Measurements from ENCODE around the gene CFAP100. TPM values are rescaled to one million over a fixed set of nuclear protein-coding genes. Genes with fewer than 3 reads are reported as not detected.

CFAP100 gene
- total RNA-seq = not detected in 2 replicates

DNA sequence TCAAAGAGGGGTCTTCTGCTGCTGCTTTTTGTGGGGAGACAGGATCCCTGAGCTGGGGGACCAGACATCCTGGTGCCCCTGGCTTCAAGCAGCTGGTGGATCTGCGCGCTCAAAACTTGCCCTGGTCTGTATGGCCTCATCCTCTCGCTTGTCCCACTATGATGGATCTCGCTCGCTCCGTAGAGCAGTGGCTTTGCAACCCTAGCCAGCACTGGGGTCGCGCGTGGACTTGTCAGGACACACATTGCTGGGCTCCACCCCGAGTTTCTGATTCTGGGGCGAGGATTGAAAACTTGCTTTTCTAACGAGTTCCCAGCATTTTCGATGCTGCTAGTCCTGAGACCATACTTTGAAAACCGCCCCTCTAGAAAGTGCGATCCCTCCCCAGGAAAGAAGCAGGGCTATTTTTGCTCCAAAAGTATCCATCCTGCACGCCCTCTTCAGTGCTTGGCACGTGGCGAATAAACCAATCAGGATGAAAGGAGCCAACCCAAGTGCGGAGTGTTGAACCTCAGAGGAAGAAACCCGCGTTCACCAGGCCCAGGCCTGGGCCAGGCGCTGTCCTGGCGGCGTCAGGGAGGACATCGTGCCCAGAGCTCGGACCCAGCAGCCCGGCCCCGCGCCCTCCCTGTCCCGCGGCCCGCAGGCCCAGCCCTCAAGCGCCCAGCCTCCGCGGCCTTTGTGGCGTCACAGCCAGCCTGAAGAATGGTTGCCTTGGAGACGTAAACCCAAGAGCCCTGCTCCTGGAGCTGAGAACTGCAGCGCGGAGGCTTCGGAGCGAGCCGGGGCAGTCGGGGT is at the start of gene CFAP100:
CFAP100 (plus strand) TSS at position 731 of the 798 bp plus-strand sequence. CDS start 1,092 bp downstream, outside the sequence.

DNA sequence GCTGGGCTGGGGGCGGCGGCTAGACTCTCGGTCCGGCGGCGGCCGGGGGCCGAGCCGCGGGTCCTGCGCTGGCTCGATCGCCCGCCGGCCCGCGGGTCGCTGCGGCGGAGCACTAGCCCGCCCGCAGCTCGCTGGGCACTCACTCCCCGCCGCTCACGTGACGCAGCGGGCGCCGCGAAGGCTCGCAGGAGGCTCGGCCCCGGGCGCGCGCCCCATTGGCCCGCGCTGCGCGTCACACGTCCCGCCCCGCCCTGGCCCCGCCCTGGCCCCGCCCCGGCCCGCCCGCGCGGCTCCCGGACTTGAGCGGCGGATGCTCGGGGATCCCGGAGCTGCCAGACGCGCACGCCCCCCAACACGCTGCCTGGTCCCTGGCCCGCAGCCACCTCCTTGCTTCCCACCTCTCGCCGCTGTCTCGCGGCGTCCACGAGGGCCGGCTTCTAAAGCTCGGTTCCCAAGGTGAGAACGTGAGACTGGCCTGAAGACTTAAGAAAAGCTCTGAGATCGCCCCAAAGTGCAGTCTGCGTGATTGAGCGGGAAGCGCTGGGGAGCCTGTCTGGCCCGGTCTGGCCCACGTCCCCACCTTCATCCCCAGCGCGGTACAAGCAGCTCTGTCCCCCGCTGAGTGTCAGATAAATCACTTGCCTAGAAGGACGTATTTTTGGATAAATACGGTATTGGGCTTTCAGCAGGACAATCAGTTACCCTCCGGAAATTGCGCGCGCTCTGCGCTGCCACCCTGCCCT is 37.2 kb upstream of the CFAP100 start, which contains the start of gene KLF15:
KLF15 (minus strand) TSS at position 114 of the 743 bp plus-strand sequence. CDS start 4,486 bp downstream, outside the sequence.

DNA sequence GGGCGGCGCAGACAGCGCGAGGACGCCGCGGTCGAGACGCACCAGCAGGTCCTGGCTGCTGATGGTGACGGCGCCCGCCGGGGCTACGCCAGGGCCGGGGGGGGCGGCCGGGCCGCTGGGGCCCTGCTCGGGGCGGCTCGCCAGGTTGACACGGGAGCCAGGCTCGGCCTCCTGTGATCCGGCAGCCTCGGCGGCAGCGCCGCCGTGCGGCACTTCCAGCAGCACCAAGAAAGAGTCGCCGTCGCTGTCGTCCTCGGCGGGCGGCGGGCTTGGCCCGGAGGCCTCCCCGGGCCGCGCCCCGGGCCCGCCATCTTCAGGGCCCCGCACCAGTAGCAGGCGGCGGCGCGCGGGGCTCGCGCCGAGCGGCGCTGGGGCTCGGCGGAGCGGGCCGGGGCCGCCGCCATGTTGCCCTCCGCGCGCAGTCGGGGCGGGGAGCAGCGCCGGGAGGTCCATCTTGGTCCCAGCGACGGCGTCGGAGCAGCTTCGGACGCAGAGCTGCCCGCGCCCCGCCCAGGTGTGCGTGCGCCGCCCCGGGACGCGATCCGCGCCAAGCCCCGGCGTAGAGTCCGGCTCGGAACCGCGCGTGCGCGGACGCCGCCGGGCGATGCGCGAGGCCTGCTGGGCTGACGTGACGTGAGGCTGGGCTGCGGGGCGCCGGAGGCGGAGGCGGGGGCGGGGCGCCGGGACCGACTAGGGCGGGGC is 80.9 kb downstream of the CFAP100 start, which contains the start of gene ZXDC:
ZXDC (minus strand) TSS at position 479 of the 702 bp plus-strand sequence; CDS start at position 453, 26 bp downstream.

Other genes with a start within 250 kb of the CFAP100 start
- gene ALDH1L1, start 214.3 kb upstream of the CFAP100 start, total RNA-seq = 0.72 and 5.5 TPM in 2 replicates
- gene KLF15, start 37.5 kb upstream of the CFAP100 start, total RNA-seq = 3.2 TPM in 1 of 2 replicates, not detected in the other
- 30.8 and 34.1 TPM in 2 replicates for gene ZXDC, start 81.0 kb downstream of the CFAP100 start, total RNA-seq
- gene UROC1, start 122.9 kb downstream of the CFAP100 start, total RNA-seq = not detected in 2 replicates
- 0.24 TPM in 1 of 2 replicates, not detected in the other for gene CHST13, start 129.2 kb downstream of the CFAP100 start, total RNA-seq
- not detected in 2 replicates for gene C3orf22, start 164.0 kb downstream of the CFAP100 start, total RNA-seq